ENCODE measurements around the gene NLRC5. TPM values are rescaled to one million over a fixed set of nuclear protein-coding genes. Genes with fewer than 3 reads are reported as not detected.

The NLRC5 gene
- total and polyA plus RNA-seq, 9 of the 15 experiments (the other 6 are each of a cell fraction or from before 2014, with no cell fraction given): 0.59 to 0.71 TPM; not detected in 7

DNA sequence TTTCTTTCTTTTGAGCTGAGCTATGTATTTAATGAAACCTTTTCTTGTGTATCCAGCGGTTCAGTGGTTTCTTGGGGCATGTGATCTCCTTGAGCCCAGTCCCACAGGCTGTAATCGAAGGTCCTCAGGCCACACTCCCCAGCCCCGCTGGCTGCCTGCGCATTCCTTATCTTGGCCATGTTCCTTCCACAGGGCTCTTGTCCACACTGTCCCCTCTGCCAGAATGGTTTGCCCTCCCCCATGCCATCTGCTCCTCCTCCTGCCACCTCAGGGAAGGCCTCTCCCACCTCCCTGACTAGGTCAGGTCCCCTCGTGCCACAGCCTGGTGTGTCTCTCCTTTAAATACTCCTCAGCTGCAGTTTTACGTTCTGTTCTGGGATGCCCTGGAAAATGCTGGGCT is 12.1 kb upstream of the NLRC5 start:
- Histone ChIP-seq H3K4me1 (replicated peaks in 1 of 2; ENCODE audit: control insufficient read depth in 2 of 2, insufficient read depth in 2 of 2, low read length in 2 of 2) (peaks cover 0 to 5% of the 10 kb centered on the region in 2 experiments; a peak in 4 of 5 replicates), H3K9me3 (replicated peaks; ENCODE audit: control insufficient read depth, insufficient read depth, low read depth, low read length) (peaks cover 4% of the 10 kb centered on the region), H3K4me3 (no peak overlapping the region), H2AFZ (ENCODE audit: low read depth, low read length) (no peak overlapping the region), H3K27ac (ENCODE audit: extremely low read depth, low read depth, low read length) (no peak overlapping the region), H3K9ac (ENCODE audit: insufficient read depth in 1 of 2, low read depth in 2 of 2, low read length in 2 of 2) (no peak overlapping the region), H3K4me2 (ENCODE audit: insufficient read depth, low read length) (no peak overlapping the region), H3K79me2 (ENCODE audit: control insufficient read depth, insufficient read depth, low read length) (no peaks in the 10 kb centered on the region), H4K20me1 (replicated peaks; ENCODE audit: control insufficient read depth, insufficient read depth, low read length) (no peaks in the 10 kb centered on the region), H3K36me3 (ENCODE audit: control insufficient read depth, insufficient read depth, low read length) (no peaks in the 10 kb centered on the region), H3K9me1 (ENCODE audit: control insufficient read depth, insufficient read depth, low read length) (no peaks in the 10 kb centered on the region), H3K27me3 (ENCODE audit: control insufficient read depth in 2 of 2, insufficient read depth in 2 of 2, low read length in 2 of 2) (peaks cover 38 to 69% of the 10 kb centered on the region in 2 experiments; a peak in 4 of 5 replicates)
- ATAC-seq: no peak
- no peak for DNase-seq (ENCODE audit: extremely low read depth in 1 of 4, low spot score in 3 of 4)
- no peak for FAIRE-seq
- POLR2A ChIA-PET: interaction anchor here (0.5 kb wide), 1 partner anchor 333 kb away, joined by 3 read pairs; no protein-coding TSS in a partner anchor
- intact Hi-C loops (cut with micrococcal nuclease): no loop called here
- no TSS peak for BruUV-seq (replicated peaks)
- WGBS (ENCODE audit: insufficient coverage, low coverage, missing lambda C conversion rate): 5% methylated on average over 6 of the region's 6 CpGs
- in situ Hi-C loops (cut with MboI): no loop called here
- CTCF ChIA-PET (ENCODE audit: low intra/inter-chr PET ratio): no interaction called here
- no peak for TF ChIP-seq JUNB (CRISPR knock-in tag; conservative IDR thresholded peaks at IDR 0.05)
- TF ChIP-seq, protein P1, sequence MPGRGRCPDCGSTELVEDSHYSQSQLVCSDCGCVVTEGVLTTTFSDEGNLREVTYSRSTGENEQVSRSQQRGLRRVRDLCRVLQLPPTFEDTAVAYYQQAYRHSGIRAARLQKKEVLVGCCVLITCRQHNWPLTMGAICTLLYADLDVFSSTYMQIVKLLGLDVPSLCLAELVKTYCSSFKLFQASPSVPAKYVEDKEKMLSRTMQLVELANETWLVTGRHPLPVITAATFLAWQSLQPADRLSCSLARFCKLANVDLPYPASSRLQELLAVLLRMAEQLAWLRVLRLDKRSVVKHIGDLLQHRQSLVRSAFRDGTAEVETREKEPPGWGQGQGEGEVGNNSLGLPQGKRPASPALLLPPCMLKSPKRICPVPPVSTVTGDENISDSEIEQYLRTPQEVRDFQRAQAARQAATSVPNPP (IDR thresholded peaks at IDR 0.05; ENCODE audit: borderline replicate concordance, insufficient read depth, insufficient read length): no peak
- no peak for TF ChIP-seq NCOA4 (IDR thresholded peaks at IDR 0.05; ENCODE audit: partially characterized antibody)
- TF ChIP-seq, protein P2, sequence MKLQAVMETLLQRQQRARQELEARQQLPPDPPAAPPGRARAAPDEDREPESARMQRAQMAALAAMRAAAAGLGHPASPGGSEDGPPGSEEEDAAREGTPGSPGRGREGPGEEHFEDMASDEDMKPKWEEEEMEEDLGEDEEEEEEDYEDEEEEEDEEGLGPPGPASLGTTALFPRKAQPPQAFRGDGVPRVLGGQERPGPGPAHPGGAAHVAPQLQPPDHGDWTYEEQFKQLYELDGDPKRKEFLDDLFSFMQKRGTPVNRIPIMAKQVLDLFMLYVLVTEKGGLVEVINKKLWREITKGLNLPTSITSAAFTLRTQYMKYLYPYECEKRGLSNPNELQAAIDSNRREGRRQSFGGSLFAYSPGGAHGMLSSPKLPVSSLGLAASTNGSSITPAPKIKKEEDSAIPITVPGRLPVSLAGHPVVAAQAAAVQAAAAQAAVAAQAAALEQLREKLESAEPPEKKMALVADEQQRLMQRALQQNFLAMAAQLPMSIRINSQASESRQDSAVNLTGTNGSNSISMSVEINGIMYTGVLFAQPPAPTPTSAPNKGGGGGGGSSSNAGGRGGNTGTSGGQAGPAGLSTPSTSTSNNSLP (IDR thresholded peaks at IDR 0.05; ENCODE audit: borderline replicate concordance, low read depth, low read length): no peak
- no peak for TF ChIP-seq DLX4 (CRISPR knock-in tag; IDR thresholded peaks at IDR 0.05)
- TF ChIP-seq IRF1 (CRISPR knock-in tag; IDR thresholded peaks at IDR 0.05; ENCODE audit: borderline replicate concordance): no peak
- TF ChIP-seq MCM2 (IDR thresholded peaks at IDR 0.05; ENCODE audit: low read depth): no peak
- no peak for TF ChIP-seq ZNF274 (IDR thresholded peaks at IDR 0.05; ENCODE audit: borderline replicate concordance, low read depth, low read length)
- TF ChIP-seq ZNF282 (CRISPR knock-in tag; IDR thresholded peaks at IDR 0.05): no peak
- no peak for TF ChIP-seq GABPB1 (CRISPR knock-in tag; IDR thresholded peaks at IDR 0.05)
- no peak for TF ChIP-seq ZNF644 (tag; IDR thresholded peaks at IDR 0.05; ENCODE audit: low read depth)
- TF ChIP-seq MAFF (IDR thresholded peaks at IDR 0.05; ENCODE audit: low read length): no peak
- no peak for TF ChIP-seq YY1 (IDR thresholded peaks at IDR 0.05; ENCODE audit: borderline replicate concordance in 1 of 3, control insufficient read depth in 1 of 3, extremely low read depth in 1 of 3, insufficient read depth in 3 of 3, insufficient read length in 1 of 3, insufficient replicate concordance in 2 of 3, low read depth in 1 of 3, low read length in 2 of 3)
- TF ChIP-seq TAF1 (IDR thresholded peaks at IDR 0.05; ENCODE audit: control insufficient read depth, extremely low read depth, insufficient read depth, low read length, severe bottlenecking): no peak
- no peak for TF ChIP-seq MEIS2 (IDR thresholded peaks at IDR 0.05; ENCODE audit: partially characterized antibody)
- TF ChIP-seq KLF6 (CRISPR knock-in tag; IDR thresholded peaks at IDR 0.05; ENCODE audit: borderline replicate concordance): no peak
- no peak for TF ChIP-seq NELFE (IDR thresholded peaks at IDR 0.05; ENCODE audit: insufficient read depth, insufficient read length)
